HL-60/S4 treated with phorbol 12-myristate 13-acetate at 8.2 ng/mL for 4 days and 3 days (cell line): Measurements from ENCODE around the gene HYDIN.
"Not testable (repeated sequence)": the region's sequence is repeated elsewhere in the genome, so short reads cannot be mapped to it uniquely, and the experiment has no call there.

Experiments
- in situ Hi-C: fragments of 300-500 bp; cut with MboI; formaldehyde crosslinking; loops from 2 replicates; pipeline ENCODE4 v1.15.0; 2022; ENCODE audit warnings: low sequenced_read_pairs

The HYDIN gene

GRCh38 chr16:71009440-71010223, 220.9 kb downstream of the HYDIN start:
- in situ Hi-C loops, result not testable (repeated sequence)

DNA sequence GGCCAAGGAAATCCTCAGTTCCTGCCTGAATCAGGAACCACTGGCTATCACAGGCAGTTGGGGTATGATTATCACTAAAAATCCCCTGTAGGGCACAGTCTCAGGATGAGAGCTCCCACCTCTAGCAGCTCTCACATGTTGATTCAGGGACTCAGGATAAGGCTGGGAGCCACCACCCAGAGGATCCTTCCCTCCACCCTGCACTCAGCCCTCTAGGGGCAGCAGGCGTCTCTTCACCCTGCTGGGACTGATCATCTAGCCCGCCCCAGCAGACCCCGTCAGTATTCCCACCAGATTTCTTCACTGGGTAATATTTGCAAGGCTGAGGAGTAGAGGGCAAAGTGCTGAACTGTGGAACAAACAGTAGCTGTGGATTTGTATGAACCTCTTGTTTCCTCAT, 224.0 kb downstream of the HYDIN start:
- in situ Hi-C loops, result not testable (repeated sequence)

GRCh38 chr16:70999735-71000134, 230.8 kb downstream of the HYDIN start:
- in situ Hi-C loops, result not testable (repeated sequence)

DNA sequence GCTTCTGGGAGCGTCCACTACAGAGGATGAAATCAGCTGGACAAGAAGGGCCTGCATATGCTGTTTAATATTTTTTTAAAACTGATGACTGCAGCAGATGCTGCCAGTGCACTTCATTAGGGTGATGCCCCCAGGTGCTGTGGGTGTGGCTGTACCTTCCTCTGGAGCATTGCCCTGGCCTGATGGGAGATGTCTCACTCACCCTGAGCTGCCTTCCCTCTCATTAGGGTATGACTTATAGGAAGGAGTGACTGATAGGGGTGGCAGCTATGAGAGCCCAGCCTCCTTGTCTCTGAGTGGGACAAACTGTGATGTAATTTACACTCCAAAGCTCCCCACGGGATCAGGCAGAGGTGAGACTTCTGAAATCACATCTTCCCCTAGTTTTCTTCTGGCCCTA, 234.7 kb downstream of the HYDIN start:
- in situ Hi-C loops, result not testable (repeated sequence)

DNA sequence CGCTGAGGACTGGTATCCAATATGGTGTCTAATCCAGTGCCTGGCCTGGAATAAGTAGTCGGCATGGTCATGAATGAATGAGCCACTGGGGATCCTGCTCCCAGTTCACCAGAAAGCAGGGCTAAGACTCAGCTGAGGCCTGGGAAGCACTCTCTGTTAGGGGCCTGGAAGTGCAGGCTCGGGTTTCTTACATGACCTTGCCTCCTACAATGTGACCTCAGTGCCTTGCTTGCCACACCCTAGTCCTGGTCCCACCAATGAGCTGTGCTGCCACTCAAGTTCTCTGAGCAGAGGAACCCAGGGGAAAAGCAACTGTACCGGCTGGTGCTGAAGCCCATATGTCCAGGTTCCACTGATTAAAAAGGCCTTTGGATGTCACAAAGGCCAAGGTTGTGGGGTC, 238.0 kb downstream of the HYDIN start:
- in situ Hi-C loops, result not testable (repeated sequence)

DNA sequence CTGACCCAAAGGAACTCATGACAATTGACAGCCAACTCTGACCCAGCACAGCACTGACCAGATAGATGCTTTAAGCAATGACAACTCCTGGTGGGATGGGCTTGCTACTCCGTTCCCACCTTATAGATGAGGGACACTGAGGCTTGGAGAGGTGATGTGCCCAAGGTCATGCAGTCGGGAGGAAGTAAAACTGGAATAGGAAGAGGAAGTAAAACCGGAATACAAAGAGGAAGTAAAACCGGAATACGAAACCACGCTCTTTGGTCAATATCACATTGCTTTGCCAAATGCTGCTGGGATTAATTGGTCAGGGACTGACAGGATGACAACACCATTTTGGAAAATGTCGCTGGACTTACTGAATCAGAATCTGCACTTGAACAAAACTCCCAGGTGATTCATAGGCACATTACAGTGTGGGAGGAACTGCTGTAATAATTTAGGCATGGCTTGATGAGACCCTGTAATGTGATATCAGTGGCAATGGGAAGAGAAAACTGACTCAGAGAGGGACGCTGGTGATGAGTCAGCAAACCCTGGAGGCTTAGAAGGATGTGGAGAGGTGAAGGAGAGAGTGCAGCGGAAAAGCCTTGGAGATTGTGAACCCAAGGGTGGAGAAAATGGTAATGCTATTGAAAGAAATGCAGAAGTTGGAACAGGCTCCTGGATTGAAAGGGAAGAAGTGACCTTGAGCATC, 243.4 kb downstream of the HYDIN start:
- in situ Hi-C loops, result not testable (repeated sequence)

DNA sequence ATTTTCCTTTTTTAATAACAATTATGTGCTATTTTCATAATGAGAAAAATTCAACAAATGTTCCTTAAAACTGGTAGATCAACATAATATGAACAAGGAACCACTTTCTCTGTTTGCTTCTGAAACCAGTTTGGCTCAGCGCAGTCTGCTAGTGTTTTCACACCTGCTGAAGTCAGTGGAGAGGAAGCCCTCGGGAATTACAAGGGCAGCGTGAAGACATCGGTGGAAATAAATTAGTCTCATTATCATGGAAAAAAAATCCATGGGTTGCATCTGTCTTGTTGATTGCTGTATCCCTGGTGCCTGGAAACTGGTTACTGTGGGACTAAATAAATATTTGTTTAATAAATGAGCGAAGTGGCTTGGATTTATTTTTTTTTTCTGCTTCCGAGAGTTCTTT, 245.8 kb downstream of the HYDIN start:
- in situ Hi-C loops, result not testable (repeated sequence)

GRCh38 chr16:70968332-70968731, 262.2 kb downstream of the HYDIN start:
- in situ Hi-C loops, result not testable (repeated sequence)

DNA sequence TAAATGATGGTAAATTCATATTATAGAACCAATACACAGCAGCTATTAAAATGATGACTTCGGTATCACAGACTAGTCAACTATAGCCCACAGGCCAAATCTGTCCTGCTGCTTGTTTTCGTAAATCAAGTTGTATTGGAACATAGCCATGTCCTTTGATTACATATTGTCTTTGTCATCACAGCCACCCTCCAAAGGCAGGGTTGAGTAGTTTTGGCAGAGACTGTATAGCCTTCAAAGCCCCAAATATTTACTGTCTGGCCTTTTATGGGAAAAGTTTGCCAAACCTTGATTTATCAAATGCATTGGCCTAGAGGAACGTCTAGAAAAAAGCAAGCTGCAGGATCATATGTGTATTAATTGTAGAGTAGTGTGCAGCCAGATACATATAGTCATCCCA, 270.4 kb downstream of the HYDIN start:
- in situ Hi-C loops, result not testable (repeated sequence)

GRCh38 chr16:70954922-70955321, 275.6 kb downstream of the HYDIN start:
- in situ Hi-C loops, result not testable (repeated sequence)

GRCh38 chr16:70953824-70954223, 276.7 kb downstream of the HYDIN start:
- in situ Hi-C loops, result not testable (repeated sequence)

- in situ Hi-C loops, result not testable (repeated sequence)
Measured at GRCh38 chr16:70943551-70943950, 287.0 kb downstream of the HYDIN start.

DNA sequence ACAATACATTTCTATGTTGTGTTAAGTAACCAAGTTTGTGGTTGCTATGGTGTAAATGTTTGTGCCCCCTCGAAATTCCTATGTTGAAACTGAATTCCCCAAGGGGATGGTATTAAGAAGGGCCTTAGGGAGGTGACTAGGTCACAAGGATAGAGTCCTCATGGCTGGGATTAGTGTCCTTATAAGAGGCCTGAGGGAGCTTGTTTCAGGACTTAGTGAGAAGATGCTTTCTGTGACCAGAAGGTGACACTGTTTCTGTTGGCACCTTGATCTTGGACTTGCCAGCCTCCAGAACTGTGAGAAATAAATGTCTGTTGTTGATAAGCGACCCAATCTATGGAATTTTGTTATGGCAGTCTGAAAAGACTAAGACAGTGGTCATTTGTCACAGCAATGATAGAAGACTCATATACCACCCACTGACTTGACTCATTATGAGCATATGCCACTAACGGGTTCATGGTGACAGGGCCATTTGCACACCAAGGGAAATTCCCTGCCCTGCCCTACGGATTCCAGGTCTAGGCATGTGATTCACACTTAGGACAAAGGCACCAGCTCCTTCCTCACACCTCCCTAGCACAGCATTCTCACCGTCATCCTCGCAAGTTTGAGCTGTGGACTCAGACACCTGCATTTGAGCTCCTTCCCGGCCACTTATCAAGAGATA, 290.7 kb downstream of the HYDIN start:
- in situ Hi-C loops, result not testable (repeated sequence)

DNA sequence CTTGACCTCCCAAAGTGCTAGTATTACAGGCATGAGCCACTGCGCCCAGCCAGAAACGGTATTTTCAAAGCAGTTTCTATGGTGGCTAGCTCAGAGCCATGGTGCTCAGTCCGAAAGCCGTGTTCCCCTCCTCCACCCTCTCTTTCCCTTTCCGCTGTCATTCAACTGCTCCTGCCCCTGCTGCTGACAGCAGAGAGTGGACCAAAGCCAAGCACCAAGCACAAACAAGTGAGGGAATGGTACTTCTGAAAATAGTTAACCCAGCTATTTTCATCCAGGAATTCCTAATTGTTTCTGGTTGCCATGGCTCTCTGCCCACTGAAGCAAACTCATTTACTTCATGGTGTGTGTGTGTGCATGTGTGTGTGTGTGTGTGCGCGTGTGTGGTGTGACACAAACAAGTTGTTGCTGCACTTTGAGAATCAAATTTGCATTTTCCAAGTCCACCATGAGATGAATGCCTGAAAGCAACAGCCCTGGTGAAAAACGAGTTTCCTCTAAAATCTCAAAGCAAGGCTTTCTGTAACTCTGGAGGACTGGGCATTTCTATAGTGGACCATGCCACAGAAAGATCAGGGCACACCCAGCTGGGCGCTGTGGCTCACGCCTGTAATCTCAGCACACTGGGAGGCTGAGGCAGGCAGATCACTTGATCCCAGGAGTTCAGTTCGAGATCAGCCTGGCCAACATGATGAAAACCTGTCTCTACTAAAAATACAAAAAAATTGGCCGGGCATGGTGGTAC, 293.6 kb downstream of the HYDIN start:
- in situ Hi-C loops, result not testable (repeated sequence)

- in situ Hi-C loops, result not testable (repeated sequence)
Measured at GRCh38 chr16:70935325-70935724, 295.2 kb downstream of the HYDIN start.

- in situ Hi-C loops, result not testable (repeated sequence)
Measured at GRCh38 chr16:70933746-70934145, 296.8 kb downstream of the HYDIN start.

DNA sequence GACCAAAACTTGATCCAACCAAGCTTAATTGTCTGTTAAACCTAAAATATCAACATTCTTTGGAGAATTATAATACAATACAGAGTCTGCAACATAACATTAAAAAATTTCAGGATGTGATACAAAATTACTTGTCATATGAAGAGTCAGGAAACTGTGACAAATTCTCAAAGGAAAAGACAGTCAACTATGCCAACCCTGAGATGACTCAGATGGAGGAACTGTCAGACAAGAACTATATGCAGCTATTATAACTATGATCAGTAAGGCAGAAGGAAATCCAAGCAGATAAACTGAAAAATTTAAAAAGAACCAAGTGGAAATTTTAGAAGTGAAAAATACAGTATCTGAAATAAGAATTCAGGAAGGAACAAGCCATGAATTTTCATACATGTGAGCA, 299.8 kb downstream of the HYDIN start:
- in situ Hi-C loops, result not testable (repeated sequence)

DNA sequence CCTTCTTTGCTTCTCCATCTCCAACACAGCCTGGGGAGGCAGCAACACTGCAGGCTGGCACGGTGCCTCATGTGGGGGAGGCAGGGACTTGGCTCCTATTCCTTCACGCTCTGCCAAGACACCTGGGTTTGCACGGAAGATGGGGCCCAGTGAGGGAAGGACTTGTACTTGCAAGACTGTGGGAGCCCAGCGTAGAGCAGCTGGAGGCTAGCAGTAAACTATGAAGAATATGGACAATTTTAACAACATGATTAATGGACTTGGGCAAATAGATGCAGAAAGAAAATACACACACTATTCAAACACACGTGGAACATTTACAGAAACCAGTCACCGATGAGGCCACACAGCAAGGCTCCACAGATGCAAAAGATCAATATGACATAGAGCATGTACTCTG, 308.4 kb downstream of the HYDIN start:
- in situ Hi-C loops, result not testable (repeated sequence)

DNA sequence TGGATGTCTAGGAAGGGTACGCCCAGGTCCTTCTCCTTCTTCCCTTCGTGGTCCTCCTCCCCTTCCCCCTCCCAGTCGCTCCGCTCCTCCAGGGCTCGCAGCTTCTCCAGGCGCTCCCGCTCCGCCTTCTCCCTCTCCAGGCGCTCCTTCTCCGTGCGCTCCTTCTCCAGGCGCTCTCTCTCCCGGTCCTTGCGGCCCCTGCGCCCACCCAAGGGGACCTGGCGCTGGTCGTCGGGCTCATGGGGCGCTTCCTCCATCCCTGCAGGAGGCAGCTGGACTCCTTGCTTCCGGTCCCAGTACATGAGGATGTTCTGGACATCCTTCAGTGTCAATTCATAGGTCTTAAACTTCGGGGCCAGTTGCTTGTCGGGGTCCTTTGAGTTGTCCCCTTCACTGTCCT, 309.9 kb downstream of the HYDIN start:
- in situ Hi-C loops, result not testable (repeated sequence)

- in situ Hi-C loops, result not testable (repeated sequence)
Measured at GRCh38 chr16:70888208-70888607, 342.3 kb downstream of the HYDIN start.

DNA sequence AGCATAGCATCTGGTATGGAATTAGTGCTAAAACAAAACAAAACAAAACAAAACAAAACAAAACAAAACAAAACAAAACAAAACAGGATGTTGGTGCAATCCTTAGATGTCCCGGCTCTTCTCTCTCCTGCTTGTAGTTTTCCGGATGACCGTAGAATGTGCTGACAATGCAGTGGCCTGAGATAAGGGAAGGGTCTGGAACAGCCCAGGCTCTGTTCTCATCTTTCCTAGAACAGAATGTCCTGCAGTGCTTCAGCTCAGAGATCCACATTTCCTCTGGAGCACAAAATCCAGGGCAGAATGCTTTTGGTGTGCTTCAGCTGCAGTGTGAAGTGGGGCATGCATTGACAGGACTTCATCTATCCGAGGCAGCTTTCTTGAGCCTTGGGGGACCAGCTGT, 345.9 kb downstream of the HYDIN start:
- in situ Hi-C loops, result not testable (repeated sequence)
